Psoas muscle (tissue), 8 donors: ENCODE data around the gene MED7. TPM values are rescaled to one million over a fixed set of nuclear protein-coding genes. Genes with fewer than 3 reads are reported as not detected.

Source experiments
- ATAC-seq, 4 donors: fragments of 200-7000 bp; cut with Tn5 transposase; one replicate each; pipeline ENCODE4 v1.9.1; 2020; ENCODE audit warnings: moderate library complexity in 3 of 4, mild to moderate bottlenecking in 2 of 4
- DNase-seq, 2 donors: peaks; one replicate each; pipeline ENCODE4 v3.0.0-alpha.2; 2020
- H3K27ac ChIP-seq: fragments of 200-600 bp; one replicate; pipeline ENCODE4 v1.8.0; 2022
- H3K27me3 ChIP-seq, 3 donors: fragments of 200-600 bp in 1 of 3; one replicate each; pipeline versions ENCODE4 v1.6.1 to v1.8.0; 2013 to 2022; ENCODE audit warnings: low read length in 2 of 3, mild to moderate bottlenecking in 2 of 3, moderate library complexity in 1 of 3; ENCODE audit not compliant: insufficient read depth in 3 of 3
- H3K36me3 ChIP-seq, 2 donors: fragments of 200-600 bp in 1 of 2; one replicate each; pipeline versions ENCODE4 v1.6.1 to v1.8.0; 2013 to 2022; ENCODE audit warnings: low read depth in 1 of 2, mild to moderate bottlenecking in 1 of 2, moderate library complexity in 1 of 2; ENCODE audit not compliant: insufficient read depth in 1 of 2
- H3K4me1 ChIP-seq: fragments of 200-600 bp; one replicate; pipeline ENCODE4 v1.8.0; 2022
- H3K4me3 ChIP-seq: fragments of 200-600 bp; one replicate; pipeline ENCODE4 v1.8.0; 2022; ENCODE audit warnings: mild to moderate bottlenecking
- H3K9me3 ChIP-seq: fragments of 200-600 bp; one replicate; pipeline ENCODE4 v1.8.0; 2022
- WGBS, 3 donors: extraction: QIAGEN DNeasy Blood & Tissue Kit; methylation state at CpG; one replicate each; pipeline versions ENCODE4 v1.1.6 to v1.1.7; 2013; 5-methylcytosine and 5-hydroxymethylcytosine counted together
- intact Hi-C, 2 donors: fragments of 100-400 bp; cut with DNase I; formaldehyde crosslinking; loops; one replicate each; pipeline versions ENCODE4 v1.11.0 to v1.14.2; 2022
- polyA plus RNA-seq, 3 donors: library from polyadenylated mRNA; stranded (reverse); fragments of 200-250 nt; gene quantifications; one replicate each; pipeline ENCODE4 v1.2.3, GENCODE V29; 2013
- total RNA-seq, 4 donors: library from RNA; stranded (reverse); fragmentation: NEBNext Ultra II Directional in 2 of 4; extraction: Animal tissue kit (Norgen Biotek cat#: 25700) in 2 of 4; gene quantifications; one replicate each; pipeline versions ENCODE4 v1.2.1 to v1.2.4, GENCODE V29; 2021 to 2023
- TF ChIP-seq, protein P1 (sequence below): fragments of 200-600 bp; IDR thresholded peaks from one replicate; pipeline ENCODE4 v1.8.0; 2022; ENCODE audit warnings: antibody characterized with exemption
- donor health status: healthy with polysubstance abuse.
- donor health status: DM: no; HTN: no; CAD: no; lungs with moderate emphysema.
- donor health status: Bipolar disorder and iron deficiency.
- donor health status: healthy.
- donor health status: DM: yes; HTN: yes; CAD: no.
- donor health status: DM: no; HTN: no; CAD: no.
- donor health status: DM: no; HTN: no; CAD: no.
- donor health status: DM: yes; HTN: yes; CAD: no.

MED7 gene
- total and polyA plus RNA-seq, 7 donors: 10.6 to 17.5 (median 11.8) TPM

GRCh38 chr5:157130925-157131324, 11.7 kb downstream of the MED7 start:
- H3K36me3 ChIP-seq: no peaks in the 10 kb centered on the region
- no peak overlapping the region for H3K27ac ChIP-seq
- WGBS, 3 donors: 70 to 76% (median 72%) methylated on average over 7 of the region's 7 CpGs
- no peaks in the 10 kb centered on the region for H3K27me3 ChIP-seq
- TF ChIP-seq, protein P1, sequence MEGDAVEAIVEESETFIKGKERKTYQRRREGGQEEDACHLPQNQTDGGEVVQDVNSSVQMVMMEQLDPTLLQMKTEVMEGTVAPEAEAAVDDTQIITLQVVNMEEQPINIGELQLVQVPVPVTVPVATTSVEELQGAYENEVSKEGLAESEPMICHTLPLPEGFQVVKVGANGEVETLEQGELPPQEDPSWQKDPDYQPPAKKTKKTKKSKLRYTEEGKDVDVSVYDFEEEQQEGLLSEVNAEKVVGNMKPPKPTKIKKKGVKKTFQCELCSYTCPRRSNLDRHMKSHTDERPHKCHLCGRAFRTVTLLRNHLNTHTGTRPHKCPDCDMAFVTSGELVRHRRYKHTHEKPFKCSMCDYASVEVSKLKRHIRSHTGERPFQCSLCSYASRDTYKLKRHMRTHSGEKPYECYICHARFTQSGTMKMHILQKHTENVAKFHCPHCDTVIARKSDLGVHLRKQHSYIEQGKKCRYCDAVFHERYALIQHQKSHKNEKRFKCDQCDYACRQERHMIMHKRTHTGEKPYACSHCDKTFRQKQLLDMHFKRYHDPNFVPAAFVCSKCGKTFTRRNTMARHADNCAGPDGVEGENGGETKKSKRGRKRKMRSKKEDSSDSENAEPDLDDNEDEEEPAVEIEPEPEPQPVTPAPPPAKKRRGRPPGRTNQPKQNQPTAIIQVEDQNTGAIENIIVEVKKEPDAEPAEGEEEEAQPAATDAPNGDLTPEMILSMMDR: no peak
- H3K9me3 ChIP-seq: no peaks in the 10 kb centered on the region
- H3K4me3 ChIP-seq: no peak overlapping the region
- H3K4me1 ChIP-seq: no peaks in the 10 kb centered on the region
- intact Hi-C loops: no loop called here
- ATAC-seq: no peak
- no peak for DNase-seq

GRCh38 chr5:157121709-157122108, 21.0 kb downstream of the MED7 start:
- no peak for ATAC-seq

DNA sequence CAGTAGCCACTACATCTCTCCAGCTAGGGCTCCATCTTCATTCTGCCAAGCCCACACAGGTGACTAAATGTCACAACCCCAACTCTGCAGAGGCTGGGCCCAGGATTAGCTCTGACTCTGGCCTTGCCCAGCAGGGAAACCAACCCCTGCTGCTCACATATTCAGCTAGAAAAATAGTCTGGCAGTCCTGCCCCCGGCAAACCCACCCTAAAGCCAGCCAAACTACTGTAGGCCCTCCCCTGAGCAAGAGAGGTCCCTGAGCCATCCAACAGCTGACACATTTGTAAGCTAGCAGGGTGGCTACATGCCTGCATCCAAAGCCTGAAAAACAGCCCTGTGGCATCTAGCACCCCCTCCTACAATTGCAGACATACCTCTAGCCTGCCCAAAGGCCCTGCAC, 22.6 kb downstream of the MED7 start:
- WGBS, 3 donors: 57 to 70% (median 62%) methylated on average over 1 of the region's 1 CpG
- DNase-seq: no peak

More at GRCh38 chr5:157121709-157122108, 21.0 kb downstream of the MED7 start:
- H3K36me3 ChIP-seq: no peaks in the 10 kb centered on the region
- no peaks in the 10 kb centered on the region for H3K27me3 ChIP-seq
- no peak for DNase-seq
- intact Hi-C loops: no loop called here
- peaks cover 13% of the 10 kb centered on the region for H3K9me3 ChIP-seq
- no peak overlapping the region for H3K4me3 ChIP-seq
- no peaks in the 10 kb centered on the region for H3K4me1 ChIP-seq
- TF ChIP-seq, protein P1: no peak
- no peak overlapping the region for H3K27ac ChIP-seq

GRCh38 chr5:157116483-157116954, 26.1 kb downstream of the MED7 start:
- ATAC-seq (no peak), DNase-seq (no peak)
- Histone ChIP-seq H3K4me1 (no peaks in the 10 kb centered on the region), H3K9me3 (peaks cover 6% of the 10 kb centered on the region), H3K4me3 (no peak overlapping the region), H3K36me3 (no peaks in the 10 kb centered on the region), H3K27me3 (no peaks in the 10 kb centered on the region), H3K27ac (no peak overlapping the region)
- WGBS, 3 donors: 74 to 81% (median 80%) methylated on average over 6 of the region's 6 CpGs
- intact Hi-C loops: no loop called here
- TF ChIP-seq, protein P1: no peak

More for the DNA sequence above, 22.6 kb downstream of the MED7 start:
- H3K9me3 ChIP-seq: peaks cover 13% of the 10 kb centered on the region
- H3K36me3 ChIP-seq: no peaks in the 10 kb centered on the region
- no peaks in the 10 kb centered on the region for H3K27me3 ChIP-seq
- no peak overlapping the region for H3K4me3 ChIP-seq
- no peak overlapping the region for H3K27ac ChIP-seq
- TF ChIP-seq, protein P1: no peak
- intact Hi-C loops: no loop called here
- H3K4me1 ChIP-seq: no peaks in the 10 kb centered on the region
- ATAC-seq: no peak

DNA sequence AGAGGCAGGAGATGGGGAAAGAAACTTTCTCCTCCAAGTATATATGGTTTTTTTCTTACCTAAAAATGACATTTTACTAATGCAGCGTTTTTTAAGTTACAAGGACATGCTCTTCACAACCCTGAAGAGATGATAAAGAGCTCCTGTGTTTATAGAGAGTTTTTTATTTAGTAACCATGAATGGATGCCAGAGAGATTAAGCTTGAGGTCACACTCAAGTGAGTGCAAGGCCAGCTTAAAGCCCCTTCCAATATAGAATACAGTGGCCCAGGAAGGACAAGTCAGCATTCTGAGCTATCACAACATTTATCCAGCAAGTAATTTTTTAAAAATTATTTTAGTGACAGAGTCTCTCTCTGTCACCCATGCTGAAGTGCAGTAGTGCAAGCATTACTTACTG, 27.2 kb downstream of the MED7 start:
- TF ChIP-seq, protein P1: no peak
- H3K27me3 ChIP-seq: no peaks in the 10 kb centered on the region
- H3K4me1 ChIP-seq: no peaks in the 10 kb centered on the region
- H3K9me3 ChIP-seq: no peaks in the 10 kb centered on the region
- 10 to 50% (median 40%) methylated on average over 1 of the region's 1 CpG for WGBS, 3 donors
- H3K27ac ChIP-seq: no peak overlapping the region
- H3K36me3 ChIP-seq: no peaks in the 10 kb centered on the region
- ATAC-seq: no peak
- DNase-seq: no peak
- H3K4me3 ChIP-seq: no peak overlapping the region
- intact Hi-C loops: no loop called here
